HepG2 (cell line): ENCODE measurements around the gene GFER. TPM values are rescaled to one million over a fixed set of nuclear protein-coding genes. Genes with fewer than 3 reads are reported as not detected.

Experiments
- AFF4 ChIP-seq: sonication (generic); formaldehyde crosslinking; IDR thresholded peaks from 2 replicates; pipeline ENCODE4 v1.4.0; 2020; ENCODE audit warnings: missing genetic modification reagents
- ARID4A ChIP-seq: sonication (generic); formaldehyde crosslinking; IDR thresholded peaks from 2 replicates; pipeline ENCODE4 v1.5.0; 2020; ENCODE audit warnings: mild to moderate bottlenecking, missing genetic modification reagents, borderline replicate concordance
- FIP1L1 ChIP-seq: fragments of 200-400 bp; formaldehyde crosslinking; IDR thresholded peaks from 2 replicates; pipeline ENCODE4 v1.6.1; 2018; ENCODE audit warnings: low read depth, mild to moderate bottlenecking, low read length, moderate library complexity, borderline replicate concordance; ENCODE audit not compliant: insufficient read depth
- GATAD2A ChIP-seq: IDR thresholded peaks from 2 replicates; pipeline ENCODE4 v1.6.1; 2016
- HDAC2 ChIP-seq: sonication (generic); formaldehyde crosslinking; IDR thresholded peaks from 2 replicates; pipeline ENCODE4 v1.4.0; 2020; ENCODE audit warnings: missing genetic modification reagents
- HIC2 ChIP-seq: sonication (generic); formaldehyde crosslinking; IDR thresholded peaks from 2 replicates; pipeline ENCODE4 v1.9.0; 2022; ENCODE audit warnings: low read depth, missing genetic modification reagents
- HOXD1 ChIP-seq: sonication (generic); formaldehyde crosslinking; IDR thresholded peaks from 2 replicates; pipeline ENCODE4 v1.5.0; 2020; ENCODE audit warnings: missing genetic modification reagents
- MTA3 ChIP-seq: sonication (generic); formaldehyde crosslinking; IDR thresholded peaks from 2 replicates; pipeline ENCODE4 v1.4.0; 2020; ENCODE audit warnings: missing genetic modification reagents
- MTF1 ChIP-seq: sonication (generic); formaldehyde crosslinking; IDR thresholded peaks from 2 replicates; pipeline ENCODE4 v1.5.0; 2020; ENCODE audit warnings: missing genetic modification reagents
- SAFB2 ChIP-seq: sonication (generic); formaldehyde crosslinking; IDR thresholded peaks from 2 replicates; pipeline ENCODE4 v1.5.1; 2020; ENCODE audit warnings: missing genetic modification reagents, low read depth, mild to moderate bottlenecking, borderline replicate concordance
- TFDP2 ChIP-seq: sonication (generic); formaldehyde crosslinking; IDR thresholded peaks from 2 replicates; pipeline ENCODE4 v1.4.0; 2020; ENCODE audit warnings: missing genetic modification reagents
- TIGD3 ChIP-seq: sonication (generic); formaldehyde crosslinking; IDR thresholded peaks from 2 replicates; pipeline ENCODE4 v1.5.1; 2020; ENCODE audit warnings: mild to moderate bottlenecking, missing genetic modification reagents, borderline replicate concordance
- ZBTB14 ChIP-seq: sonication (generic); formaldehyde crosslinking; IDR thresholded peaks from 2 replicates; pipeline ENCODE4 v1.4.0; 2020; ENCODE audit warnings: missing genetic modification reagents
- ZNF549 ChIP-seq: sonication (generic); formaldehyde crosslinking; IDR thresholded peaks from 2 replicates; pipeline ENCODE4 v1.5.0; 2020; ENCODE audit warnings: missing genetic modification reagents
- ZNF720 ChIP-seq: sonication (generic); formaldehyde crosslinking; IDR thresholded peaks from 2 replicates; pipeline ENCODE4 v1.4.0; 2020; ENCODE audit warnings: missing genetic modification reagents
- ZNF747 ChIP-seq: sonication (generic); formaldehyde crosslinking; IDR thresholded peaks from 2 replicates; pipeline ENCODE4 v1.8.1; 2023; ENCODE audit warnings: missing genetic modification reagents, mild to moderate bottlenecking, borderline replicate concordance
- polyA plus RNA-seq, 8 experiments: library from polyadenylated mRNA; depleted of rRNA in 3 of 8; stranded (reverse) in 7 of 8; unstranded in 1 of 8; fragments of >200 nt; fragmentation: Illumina TruSeq in 4 of 8; extraction: Trizol in 4 of 8; gene quantifications; 2 replicates each; pipeline versions ENCODE4 v1.2.1 to v1.2.3, GENCODE V29; 2011 to 2016; ENCODE audit warnings: low read depth in 4 of 8, missing spikeins in 1 of 8, mixed read lengths in 1 of 8; ENCODE audit not compliant: insufficient read depth in 1 of 8
- total RNA-seq, 5 experiments: library from RNA; depleted of rRNA; stranded (reverse); fragments of >200 nt; fragmentation: Illumina TruSeq; extraction: Trizol; gene quantifications; 2 replicates each; pipeline ENCODE4 v1.2.3, GENCODE V29; 2016; ENCODE audit warnings: low read depth in 1 of 5

Gene GFER
- total and polyA plus RNA-seq, 2 of the 13 experiments (the other 11 are each of a cell fraction or from before 2014, with no cell fraction given): 28.6 to 71.7 TPM

GRCh38 chr16:1993731-1994131 lies 9.7 kb downstream of the GFER start (continued):
- TF ChIP-seq ZBTB14 (CRISPR knock-in tag): no peak
- TF ChIP-seq MTF1: no peak
- TF ChIP-seq ZNF720: no peak
- TF ChIP-seq HDAC2 (CRISPR knock-in tag): no peak
- no peak for TF ChIP-seq SAFB2
- TF ChIP-seq FIP1L1: no peak
- TF ChIP-seq TFDP2 (CRISPR knock-in tag): no peak
- TF ChIP-seq AFF4 (CRISPR knock-in tag): no peak
- no peak for TF ChIP-seq ARID4A (CRISPR knock-in tag)
- no peak for TF ChIP-seq HIC2 (CRISPR knock-in tag)
- no peak for TF ChIP-seq ZNF549
- TF ChIP-seq HOXD1 (CRISPR knock-in tag): no peak
- no peak for TF ChIP-seq MTA3 (CRISPR knock-in tag)
- peak; percentile 60 for TF ChIP-seq GATAD2A (CRISPR knock-in tag)
- TF ChIP-seq ZNF747 (CRISPR knock-in tag): no peak
- TF ChIP-seq TIGD3: no peak
